GM18502 (cell line): Measurements from ENCODE around the gene SIK3.

Experiments
- ATAC-seq: cut with Tn5 transposase; IDR thresholded peaks from one replicate; pipeline ENCODE4 v1.9.1; 2021; ENCODE audit warnings: mild to moderate bottlenecking; ENCODE audit not compliant: unreplicated experiment, poor library complexity

The SIK3 gene

DNA sequence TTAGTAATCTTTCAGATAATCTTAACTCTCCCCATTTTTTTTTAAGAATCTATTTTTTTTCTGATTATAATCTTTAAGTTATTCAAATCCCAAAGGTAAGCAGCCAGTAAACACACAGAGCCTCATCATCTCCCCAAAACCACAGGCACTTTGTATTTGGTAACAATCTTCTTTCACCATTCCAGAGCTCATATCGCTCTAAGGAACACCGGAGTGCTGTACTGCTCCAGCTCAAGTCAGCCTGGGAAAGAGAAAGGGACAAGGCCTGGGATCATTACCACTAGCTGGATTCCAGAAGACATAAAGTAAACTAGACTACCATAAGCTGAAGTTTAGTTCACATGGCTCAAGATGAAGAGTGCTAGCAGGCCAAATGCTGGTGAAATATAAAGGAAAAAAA lies 187.8 kb downstream of the SIK3 start:
- ATAC-seq = no peak

GRCh38 chr11:116909245-116909644 lies 189.0 kb downstream of the SIK3 start:
- ATAC-seq = no peak

- no peak for ATAC-seq
Measured at GRCh38 chr11:116906479-116906878, 191.7 kb downstream of the SIK3 start.

DNA sequence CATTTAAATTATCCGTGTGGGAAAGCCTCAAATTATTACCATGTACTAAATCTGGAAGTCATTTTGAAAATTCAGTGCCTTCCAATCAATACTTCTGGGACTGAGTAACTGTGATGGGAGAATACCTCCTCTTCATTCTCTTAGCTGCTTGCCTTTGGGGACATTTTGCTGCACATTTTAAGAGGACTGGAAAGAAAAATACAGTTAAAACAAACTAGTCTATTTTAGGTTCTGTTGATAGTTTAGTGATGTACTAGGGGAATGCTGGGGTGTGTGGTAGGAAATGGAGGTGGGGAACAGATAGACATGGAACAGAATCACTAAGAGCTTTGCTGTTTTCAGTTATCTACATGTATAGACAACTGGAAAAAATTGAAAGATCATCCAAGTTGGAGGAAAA lies 195.1 kb downstream of the SIK3 start:
- ATAC-seq = no peak

GRCh38 chr11:116901964-116902688 lies 196.1 kb downstream of the SIK3 start:
- ATAC-seq = no peak

GRCh38 chr11:116901211-116901610 lies 197.0 kb downstream of the SIK3 start:
- no peak for ATAC-seq

- no peak for ATAC-seq
Measured at GRCh38 chr11:116896211-116896610, 202.0 kb downstream of the SIK3 start.

DNA sequence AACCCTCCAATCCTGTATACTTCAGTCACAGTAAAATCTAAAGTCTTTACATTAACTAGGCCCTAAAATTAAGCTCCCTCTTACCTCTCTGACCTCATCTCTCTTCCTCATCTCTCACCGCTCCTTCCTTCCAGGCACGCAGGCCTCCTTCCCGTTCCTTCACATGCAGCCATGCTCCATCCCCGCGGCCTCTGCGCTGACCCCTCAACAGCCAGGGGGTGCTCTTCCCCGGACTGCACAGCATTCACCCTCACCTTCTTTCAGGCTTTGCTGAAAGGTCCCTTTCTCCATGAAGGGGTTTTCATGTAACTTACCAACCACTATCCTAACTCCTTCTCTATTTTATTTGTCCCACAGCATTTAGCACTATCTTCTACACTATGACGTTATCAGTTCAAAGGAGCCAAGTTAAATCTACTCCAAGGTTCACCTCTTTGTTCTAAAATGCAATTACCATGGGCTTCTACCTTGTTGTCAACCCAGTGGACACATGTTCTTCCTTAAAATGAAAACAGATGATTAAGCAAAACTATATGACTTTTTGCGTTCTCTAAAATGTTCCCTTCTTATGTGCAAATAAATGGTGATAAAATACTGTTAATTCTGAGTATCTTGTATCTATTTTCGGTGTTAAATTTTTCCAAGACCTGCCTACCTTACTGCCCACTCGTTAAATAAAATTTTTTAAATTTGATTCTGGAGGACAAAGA lies 203.0 kb downstream of the SIK3 start:
- no peak for ATAC-seq

DNA sequence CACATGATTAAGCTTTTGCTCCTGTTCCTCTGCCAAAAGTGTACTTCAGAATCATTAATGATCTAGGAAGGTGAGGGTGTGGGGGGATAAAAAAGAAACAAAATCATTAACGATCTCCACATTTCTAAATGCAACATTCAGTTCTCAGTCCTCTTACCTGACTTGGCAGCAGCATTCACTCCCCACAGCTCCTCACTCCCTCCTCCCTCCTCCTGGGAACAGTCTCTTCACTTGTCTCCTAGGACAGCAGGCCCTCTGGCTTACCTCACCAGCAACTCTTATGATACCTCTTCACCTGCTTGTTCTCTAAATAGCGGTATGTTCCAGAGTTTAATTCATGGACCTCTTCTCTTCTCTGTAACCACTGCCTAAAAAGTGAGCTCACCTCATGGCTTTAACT lies 204.3 kb downstream of the SIK3 start:
- no peak for ATAC-seq

- no peak for ATAC-seq
Measured at GRCh38 chr11:116893437-116893836, 204.8 kb downstream of the SIK3 start.

DNA sequence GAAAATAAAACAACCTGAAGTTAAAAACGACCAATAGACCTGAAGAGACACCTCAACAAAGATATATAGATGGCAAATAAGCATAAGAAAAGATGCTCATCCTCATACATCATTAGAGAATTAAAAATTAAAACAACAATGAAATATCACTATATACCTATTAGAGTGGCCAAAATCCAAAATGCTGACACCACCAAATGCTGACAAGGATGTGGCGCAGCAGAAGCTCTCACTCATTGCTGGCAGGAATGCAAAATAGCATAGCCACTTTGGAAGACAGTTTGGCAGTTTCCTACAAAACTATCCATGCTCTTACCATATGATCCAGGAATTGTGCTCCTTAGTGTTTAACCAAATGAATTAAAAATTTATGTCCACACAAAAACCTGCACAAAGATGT lies 205.9 kb downstream of the SIK3 start:
- no peak for ATAC-seq

DNA sequence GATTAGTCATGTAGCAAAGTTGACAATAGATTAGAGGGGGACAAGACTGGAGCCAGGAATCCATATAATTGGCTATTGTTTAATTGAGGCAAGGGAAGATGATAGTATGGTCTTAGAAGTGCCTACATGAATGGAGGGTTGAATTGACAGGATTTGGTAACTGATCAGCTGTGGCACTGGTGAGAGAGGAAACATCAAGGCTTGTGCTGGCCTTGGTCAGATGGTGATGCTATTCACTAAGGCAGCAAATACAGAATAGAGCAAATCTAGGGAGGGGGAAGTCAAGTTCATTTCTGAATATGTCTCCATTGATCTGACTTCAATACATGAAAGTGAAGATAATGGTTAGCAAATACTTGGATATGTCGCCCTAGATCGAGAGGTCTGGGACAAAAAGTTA lies 206.5 kb downstream of the SIK3 start:
- ATAC-seq = no peak

- ATAC-seq = no peak
Measured at GRCh38 chr11:116890607-116891006, 207.6 kb downstream of the SIK3 start.

- ATAC-seq = peak; percentile 56
Measured at GRCh38 chr11:116890193-116890592, 208.0 kb downstream of the SIK3 start.

- ATAC-seq = no peak
Measured at GRCh38 chr11:116888884-116889549, 209.2 kb downstream of the SIK3 start.

GRCh38 chr11:116888024-116888423 lies 210.2 kb downstream of the SIK3 start:
- no peak for ATAC-seq

GRCh38 chr11:116885951-116886655 lies 212.1 kb downstream of the SIK3 start:
- ATAC-seq = no peak

DNA sequence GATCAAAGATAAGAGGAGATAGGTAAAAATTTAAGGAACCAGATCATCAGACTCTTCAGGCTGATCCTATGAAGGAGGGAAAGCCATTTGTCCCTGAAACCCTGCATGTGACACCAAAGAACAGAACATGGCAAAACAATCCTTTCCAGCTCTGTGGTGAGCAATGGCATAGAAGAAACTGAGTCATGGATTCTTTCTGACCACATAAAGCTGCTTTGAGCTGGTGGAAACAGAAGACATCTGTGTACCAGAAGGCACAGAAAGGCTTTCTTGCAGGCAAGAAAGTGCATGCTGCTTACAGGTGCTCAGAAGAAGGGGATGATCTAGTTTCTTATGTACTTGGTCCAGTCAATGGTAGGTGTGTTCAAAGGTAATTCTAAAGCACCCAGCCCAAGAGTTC lies 215.8 kb downstream of the SIK3 start:
- ATAC-seq = no peak

- no peak for ATAC-seq
Measured at GRCh38 chr11:116881143-116881542, 217.1 kb downstream of the SIK3 start.

DNA sequence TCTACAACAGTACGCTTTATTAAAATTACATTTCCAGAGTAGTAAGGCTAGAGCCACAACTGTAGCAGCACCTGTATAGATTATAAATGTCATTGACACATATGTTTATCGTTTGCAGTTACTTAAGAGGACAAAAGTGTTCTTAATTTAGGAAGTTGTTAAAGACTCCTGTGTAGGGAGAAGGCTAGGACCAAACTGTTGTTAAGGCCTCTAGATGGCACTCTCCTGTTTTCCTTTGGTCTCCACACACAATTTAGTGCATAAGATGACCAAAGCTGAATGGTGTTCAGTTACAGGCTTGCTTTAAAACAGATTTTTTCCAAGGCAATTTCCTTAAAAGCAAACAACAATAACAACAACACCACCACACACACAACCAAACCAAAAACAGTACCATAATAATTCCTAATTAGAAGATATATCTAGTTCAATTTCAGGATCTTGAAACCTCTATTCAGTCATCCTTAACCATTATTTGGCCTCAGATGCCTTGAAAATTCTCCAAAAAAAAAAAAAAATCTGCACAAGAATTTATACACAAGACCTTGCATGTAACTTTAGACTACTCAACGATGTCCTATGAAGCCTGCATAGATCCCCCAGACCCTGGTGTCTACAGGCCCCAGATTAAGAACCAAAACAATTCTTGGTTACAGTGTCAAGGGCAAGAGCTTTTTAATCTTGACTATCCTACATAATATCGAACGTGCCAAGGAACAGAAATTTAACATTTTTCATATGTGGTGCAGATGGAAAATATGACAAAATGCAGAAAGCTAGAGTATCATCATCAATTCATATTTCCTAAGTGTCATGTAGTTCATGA lies 218.2 kb downstream of the SIK3 start:
- no peak for ATAC-seq
